Measurements from ENCODE around the gene ZNF444. TPM values are rescaled to one million over a fixed set of nuclear protein-coding genes. Genes with fewer than 3 reads are reported as not detected.
A peak's percentile ranks its signal among the peaks of the same experiment; 100 is the strongest.

The ZNF444 gene
- polyA plus RNA-seq, 2 of the 4 experiments (the other 2 are of a cell fraction): 16.5 to 26.2 TPM

DNA sequence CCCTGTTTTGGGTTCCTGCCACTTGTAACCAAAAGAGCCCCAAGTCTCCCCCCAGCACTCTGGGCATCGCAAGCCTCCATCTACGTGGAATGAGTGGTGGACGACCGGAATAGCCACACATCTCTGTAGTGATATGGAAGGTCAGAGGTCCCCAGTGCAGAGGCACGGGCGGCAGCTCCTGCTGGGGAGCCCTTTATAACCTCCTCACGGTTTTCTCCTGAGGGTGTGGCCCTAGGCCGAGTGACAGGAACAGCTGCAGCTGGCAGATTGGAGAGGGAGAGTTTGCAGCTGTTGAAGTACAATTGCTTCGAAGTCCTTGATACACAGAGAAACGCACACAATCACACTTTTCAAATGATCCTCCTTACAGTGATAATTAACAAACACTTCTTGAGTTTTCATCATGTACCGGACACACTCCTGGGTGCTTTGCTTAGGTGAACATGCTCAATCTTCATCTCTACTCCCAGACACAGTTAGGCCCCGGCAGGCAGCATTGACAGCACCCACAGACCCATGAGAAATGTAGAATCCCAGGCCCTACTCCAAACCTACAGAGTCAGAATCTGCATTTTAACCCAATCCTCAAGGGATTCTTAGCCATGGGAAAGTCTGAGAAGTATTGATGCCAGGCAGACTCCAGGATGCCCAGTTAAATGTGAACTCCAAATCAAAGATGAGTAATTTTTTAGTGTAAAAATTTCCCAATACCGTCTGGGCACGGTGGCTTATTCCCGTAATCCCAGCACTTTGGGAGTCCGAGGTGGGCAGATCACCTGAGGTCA, 15.1 kb upstream of the ZNF444 start:
- H3K27ac ChIP-seq: no peak overlapping the region
- no peak overlapping the region for H3K4me2 ChIP-seq
- ChIA-PET POLR2A (no interaction called here), CTCF (interaction anchor here (0.7 to 1.1 kb wide), 2 partner anchors 20 to 46 kb away, joined by 3 read pairs; no protein-coding TSS in a partner anchor)
- FAIRE-seq (no peak), DNase-seq (ENCODE audit: low read depth in 1 of 2, low spot score in 1 of 2) (no peak), ATAC-seq (no peak)
- no peak for TF ChIP-seq HOXB13 (CRISPR knock-in tag; IDR thresholded peaks at IDR 0.05; ENCODE audit: low read depth)
- no peak for TF ChIP-seq JUNB (IDR thresholded peaks at IDR 0.05)
- no peak for TF ChIP-seq KDM5A (IDR thresholded peaks at IDR 0.05)
- no peak for TF ChIP-seq NPAS2 (CRISPR knock-in tag; IDR thresholded peaks at IDR 0.05; ENCODE audit: borderline replicate concordance)
- TF ChIP-seq EHF (CRISPR knock-in tag; IDR thresholded peaks at IDR 0.05): no peak
- no peak for TF ChIP-seq HDAC2 (IDR thresholded peaks at IDR 0.05)
- TF ChIP-seq E2F6 (IDR thresholded peaks at IDR 0.05; ENCODE audit: borderline replicate concordance, low read depth): no peak
- no peak for TF ChIP-seq HEYL (CRISPR knock-in tag; IDR thresholded peaks at IDR 0.05)
- TF ChIP-seq BHLHE40 (IDR thresholded peaks at IDR 0.05; ENCODE audit: low read depth, low read length): no peak
- no peak for TF ChIP-seq RFX5 (IDR thresholded peaks at IDR 0.05)
- TF ChIP-seq TFCP2L1 (CRISPR knock-in tag; IDR thresholded peaks at IDR 0.05): no peak
- no peak for TF ChIP-seq SMC3 (IDR thresholded peaks at IDR 0.05)
- no peak for TF ChIP-seq NR3C1 (IDR thresholded peaks at IDR 0.05)
- no peak for TF ChIP-seq MYC (IDR thresholded peaks at IDR 0.05; ENCODE audit: borderline replicate concordance, low read length)
- TF ChIP-seq POLR2A (IDR thresholded peaks at IDR 0.05; ENCODE audit: low read length): no peak
- no peak overlapping the region for H3K4me3 ChIP-seq
- 75% methylated on average over 14 of the region's 16 CpGs for WGBS (ENCODE audit: missing lambda C conversion rate)
- H3K9me3 ChIP-seq: no peaks in the 10 kb centered on the region
- H3K4me1 ChIP-seq: peaks cover 5% of the 10 kb centered on the region; the same call in 1 of the 3 replicates

DNA sequence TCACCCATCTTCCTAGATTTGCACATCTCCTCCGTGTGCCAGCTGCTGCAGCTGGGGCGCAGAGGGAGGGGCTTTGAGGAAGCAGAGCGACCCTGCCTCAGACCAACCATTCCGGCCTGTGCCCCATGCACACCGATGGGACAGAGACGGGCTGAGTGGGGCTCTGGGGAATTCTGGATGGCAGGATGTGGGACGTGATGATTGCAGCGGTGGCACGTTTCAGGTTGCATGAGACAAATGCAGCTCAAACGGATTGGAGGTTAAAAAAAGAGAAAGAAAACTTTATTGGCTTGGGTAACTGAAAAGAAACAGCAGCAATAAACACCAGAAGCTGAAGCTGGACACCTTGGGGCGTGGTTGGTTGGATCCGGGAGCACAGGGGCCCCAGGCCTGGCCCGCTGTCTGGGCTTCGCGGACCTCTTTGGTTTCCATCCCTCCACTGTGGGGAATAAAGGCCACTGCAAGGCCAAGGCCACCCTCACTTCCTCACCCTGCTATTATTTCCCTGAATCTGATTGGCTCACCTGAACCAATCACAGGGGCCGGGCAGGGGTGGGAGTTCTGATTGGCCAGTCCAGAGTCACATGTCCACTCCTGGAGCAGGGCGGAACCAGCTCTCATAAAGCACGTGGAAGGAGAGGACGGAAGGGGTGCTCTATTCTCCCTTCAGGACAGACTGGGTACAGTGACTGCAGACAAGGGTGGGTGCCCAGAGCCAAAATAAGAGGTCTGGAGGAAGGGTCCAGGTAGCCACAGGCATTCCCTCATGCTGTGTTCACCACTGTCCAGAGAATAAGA, 13.9 kb upstream of the ZNF444 start:
- CTCF ChIA-PET: no interaction called here
- no peak for FAIRE-seq

GRCh38 chr19:56130006-56130405, 11.1 kb upstream of the ZNF444 start:
- CTCF ChIA-PET: no interaction called here
- POLR2A ChIA-PET: no interaction called here
- no peak for DNase-seq (ENCODE audit: low read depth in 1 of 2, low spot score in 1 of 2)
- TF ChIP-seq HMGXB4 (CRISPR knock-in tag; IDR thresholded peaks at IDR 0.05; ENCODE audit: borderline replicate concordance) (no peak), MYC (IDR thresholded peaks at IDR 0.05; ENCODE audit: borderline replicate concordance, low read length) (no peak), MAFK (IDR thresholded peaks at IDR 0.05; ENCODE audit: partially characterized antibody) (no peak), FOSL2 (IDR thresholded peaks at IDR 0.05) (no peak), FOSL2 (CRISPR knock-in tag; IDR thresholded peaks at IDR 0.05) (no peak), CHD2 (IDR thresholded peaks at IDR 0.05; ENCODE audit: low read length, partially characterized antibody) (no peak), GATA3 (IDR thresholded peaks at IDR 0.05; ENCODE audit: borderline replicate concordance) (no peak), HDAC2 (IDR thresholded peaks at IDR 0.05) (no peak), KDM5A (IDR thresholded peaks at IDR 0.05) (no peak), EHMT2 (IDR thresholded peaks at IDR 0.05; ENCODE audit: low read depth) (no peak), RCOR1 (IDR thresholded peaks at IDR 0.05; ENCODE audit: low read depth, low read length) (no peak), CTCF (IDR thresholded peaks at IDR 0.05) (no peak)
- no peak overlapping the region for H3K4me2 ChIP-seq
- no peak for ATAC-seq
- no peak for FAIRE-seq
- H3K9me3 ChIP-seq: no peaks in the 10 kb centered on the region
- 0 out of 3 replicates have a peak, but pooled peaks cover 5% of the 10 kb centered on the region for H3K4me1 ChIP-seq
- no peak overlapping the region for H3K4me3 ChIP-seq
- WGBS (ENCODE audit: missing lambda C conversion rate): 62% methylated on average over 7 of the region's 7 CpGs
- H3K27ac ChIP-seq: no peak overlapping the region

More for the DNA sequence above, 13.9 kb upstream of the ZNF444 start:
- TF ChIP-seq, protein P1, sequence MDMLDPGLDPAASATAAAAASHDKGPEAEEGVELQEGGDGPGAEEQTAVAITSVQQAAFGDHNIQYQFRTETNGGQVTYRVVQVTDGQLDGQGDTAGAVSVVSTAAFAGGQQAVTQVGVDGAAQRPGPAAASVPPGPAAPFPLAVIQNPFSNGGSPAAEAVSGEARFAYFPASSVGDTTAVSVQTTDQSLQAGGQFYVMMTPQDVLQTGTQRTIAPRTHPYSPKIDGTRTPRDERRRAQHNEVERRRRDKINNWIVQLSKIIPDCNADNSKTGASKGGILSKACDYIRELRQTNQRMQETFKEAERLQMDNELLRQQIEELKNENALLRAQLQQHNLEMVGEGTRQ (IDR thresholded peaks at IDR 0.05): peak; percentile 43
- TF ChIP-seq EHMT2 (IDR thresholded peaks at IDR 0.05; ENCODE audit: low read depth): no peak
- WGBS (ENCODE audit: missing lambda C conversion rate): 86% methylated on average over 19 of the region's 19 CpGs
- H3K4me2 ChIP-seq: no peak overlapping the region
- no peaks in the 10 kb centered on the region for H3K9me3 ChIP-seq
- peak in 1 of 2 experiments; percentile 61; a peak in 3 of 6 replicates for ATAC-seq
- DNase-seq (ENCODE audit: low read depth in 1 of 2, low spot score in 1 of 2): peak in 1 of 2 experiments; percentile 31
- no peak overlapping the region for H3K4me3 ChIP-seq
- H3K27ac ChIP-seq: no peak overlapping the region
- POLR2A ChIA-PET: no interaction called here
- H3K4me1 ChIP-seq: 0 out of 3 replicates have a peak, but pooled peaks cover under 1% of the 10 kb centered on the region

Data from A549 (cell line).